ENCODE data around the gene GPI. TPM values are rescaled to one million over a fixed set of nuclear protein-coding genes. Genes with fewer than 3 reads are reported as not detected.
"Not testable (repeated sequence)": the region's sequence is repeated elsewhere in the genome, so short reads cannot be mapped to it uniquely, and the experiment has no call there.

GPI gene
- polyA plus RNA-seq, 1 of the 3 experiments (the other 2 are of a cell fraction), result 144 TPM

- 98% methylated on average over 4 of the region's 4 CpGs for WGBS (ENCODE audit: low lambda C conversion rate)
- Histone ChIP-seq H2AFZ (ENCODE audit: low read depth) (no peak overlapping the region), H3F3A (replicated peaks; ENCODE audit: insufficient read depth) (peaks cover 4% of the 10 kb centered on the region), H3K4me1 (ENCODE audit: control insufficient read depth in 1 of 2, insufficient read depth in 2 of 2, low read depth in 1 of 2, low read length in 1 of 2) (0 out of 4 replicates have a peak, but pooled peaks cover 0 to 3% of the 10 kb centered on the region in 2 experiments), H3K9me2 (no peaks in the 10 kb centered on the region), H3K27ac (ENCODE audit: low read depth in 2 of 2, low read length in 1 of 2) (no peak overlapping the region), H3K36me3 (replicated peaks in 1 of 2; ENCODE audit: control insufficient read depth in 1 of 2, insufficient read depth in 2 of 2, low read length in 1 of 2) (peaks cover 27 to 43% of the 10 kb centered on the region in 2 experiments), H3K79me2 (ENCODE audit: insufficient read depth) (no peaks in the 10 kb centered on the region), H3K9me3 (no peaks in the 10 kb centered on the region), H3K4me3 (ENCODE audit: low read depth in 2 of 2, low read length in 1 of 2) (no peak overlapping the region), H3K9ac (no peak overlapping the region), H3K4me2 (no peak overlapping the region), H4K20me1 (ENCODE audit: insufficient read depth) (no peaks in the 10 kb centered on the region), H3K27me3 (ENCODE audit: insufficient read depth) (no peaks in the 10 kb centered on the region)
- no peak for DNase-seq
- CTCF ChIA-PET, result interaction anchor here (1.2 kb wide), 1 partner anchor 16 kb away, joined by 3 read pairs; no protein-coding TSS in a partner anchor
- POLR2A ChIA-PET, result no interaction called here
- TF ChIP-seq JUND (IDR thresholded peaks at IDR 0.05) (no peak), FOXM1 (IDR thresholded peaks at IDR 0.05; ENCODE audit: low read depth) (no peak), TCF12 (IDR thresholded peaks at IDR 0.05) (no peak), RAD21 (IDR thresholded peaks at IDR 0.05; ENCODE audit: low read length) (no peak), TEAD4 (IDR thresholded peaks at IDR 0.05; ENCODE audit: borderline replicate concordance, insufficient read depth) (no peak), RFX5 (IDR thresholded peaks at IDR 0.05; ENCODE audit: low read length) (no peak), EZH2phosphoT487 (IDR thresholded peaks at IDR 0.05; ENCODE audit: borderline replicate concordance, low read depth) (no peak)
- TF ChIP-seq, protein P1, sequence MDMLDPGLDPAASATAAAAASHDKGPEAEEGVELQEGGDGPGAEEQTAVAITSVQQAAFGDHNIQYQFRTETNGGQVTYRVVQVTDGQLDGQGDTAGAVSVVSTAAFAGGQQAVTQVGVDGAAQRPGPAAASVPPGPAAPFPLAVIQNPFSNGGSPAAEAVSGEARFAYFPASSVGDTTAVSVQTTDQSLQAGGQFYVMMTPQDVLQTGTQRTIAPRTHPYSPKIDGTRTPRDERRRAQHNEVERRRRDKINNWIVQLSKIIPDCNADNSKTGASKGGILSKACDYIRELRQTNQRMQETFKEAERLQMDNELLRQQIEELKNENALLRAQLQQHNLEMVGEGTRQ (IDR thresholded peaks at IDR 0.05; ENCODE audit: borderline replicate concordance, low read depth, low read length), result no peak
Observed at GRCh38 chr19:34330116-34330515, 34.9 kb upstream of the GPI start.

GRCh38 chr19:34330596-34330995 is 34.4 kb upstream of the GPI start:
- WGBS (ENCODE audit: low lambda C conversion rate), result 98% methylated on average over 8 of the region's 8 CpGs
- DNase-seq; H2AFZ ChIP-seq (ENCODE audit: low read depth); H3K9ac ChIP-seq; H3F3A ChIP-seq (replicated peaks; ENCODE audit: insufficient read depth); H3K4me3 ChIP-seq (ENCODE audit: low read depth in 2 of 2, low read length in 1 of 2); H3K27me3 ChIP-seq (ENCODE audit: insufficient read depth); POLR2A ChIA-PET; H3K4me1 ChIP-seq (ENCODE audit: control insufficient read depth in 1 of 2, insufficient read depth in 2 of 2, low read depth in 1 of 2, low read length in 1 of 2); H3K4me2 ChIP-seq; H3K9me2 ChIP-seq; H3K79me2 ChIP-seq (ENCODE audit: insufficient read depth); H3K9me3 ChIP-seq; H4K20me1 ChIP-seq (ENCODE audit: insufficient read depth); H3K27ac ChIP-seq (ENCODE audit: low read depth in 2 of 2, low read length in 1 of 2): not testable (repeated sequence)
- H3K36me3 ChIP-seq (replicated peaks in 1 of 2; ENCODE audit: control insufficient read depth in 1 of 2, insufficient read depth in 2 of 2, low read length in 1 of 2), result peaks cover 25 to 47% of the 10 kb centered on the region in 2 experiments
- CTCF ChIA-PET, result interaction anchor here (1.2 kb wide), 1 partner anchor 16 kb away, joined by 3 read pairs; no protein-coding TSS in a partner anchor

DNA sequence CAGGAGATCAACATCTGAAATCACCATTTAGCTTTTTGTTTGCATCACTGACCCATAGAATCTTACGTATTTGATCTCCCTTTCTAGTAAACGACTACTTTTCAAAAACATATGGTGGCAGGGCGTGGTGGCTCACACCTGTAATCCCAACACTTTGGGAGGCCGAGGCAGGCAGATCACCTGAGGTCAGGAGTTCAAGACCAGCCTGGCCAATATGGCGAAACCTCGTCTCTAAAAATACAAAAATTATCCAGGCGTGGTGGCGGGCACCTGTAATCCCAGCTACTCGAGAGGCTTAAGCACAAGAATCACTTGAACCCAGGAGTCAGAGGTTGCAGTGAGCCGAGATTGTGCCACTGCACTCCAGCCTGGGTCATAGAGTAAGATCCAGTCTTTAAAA is 33.4 kb upstream of the GPI start:
- DNase-seq; H3K9ac ChIP-seq; H3K4me2 ChIP-seq; H3K4me3 ChIP-seq (ENCODE audit: low read depth in 2 of 2, low read length in 1 of 2); H3K27me3 ChIP-seq (ENCODE audit: insufficient read depth); H2AFZ ChIP-seq (ENCODE audit: low read depth); H3K4me1 ChIP-seq (ENCODE audit: control insufficient read depth in 1 of 2, insufficient read depth in 2 of 2, low read depth in 1 of 2, low read length in 1 of 2); H3K79me2 ChIP-seq (ENCODE audit: insufficient read depth); POLR2A ChIA-PET; H4K20me1 ChIP-seq (ENCODE audit: insufficient read depth); H3K9me3 ChIP-seq; H3K9me2 ChIP-seq; H3F3A ChIP-seq (replicated peaks; ENCODE audit: insufficient read depth); H3K27ac ChIP-seq (ENCODE audit: low read depth in 2 of 2, low read length in 1 of 2): not testable (repeated sequence)
- CTCF ChIA-PET, result interaction anchor here (0.6 kb wide), 2 partner anchors 14 to 15 kb away, joined by 3 to 4 read pairs; no protein-coding TSS in a partner anchor
- peaks cover 25 to 53% of the 10 kb centered on the region in 2 experiments for H3K36me3 ChIP-seq (replicated peaks in 1 of 2; ENCODE audit: control insufficient read depth in 1 of 2, insufficient read depth in 2 of 2, low read length in 1 of 2)
- 91% methylated on average over 10 of the region's 10 CpGs for WGBS (ENCODE audit: low lambda C conversion rate)
